Dermis lymphatic vessel endothelial cell (primary cell): Measurements from ENCODE around the gene RPS3A. TPM values are rescaled to one million over a fixed set of nuclear protein-coding genes. Genes with fewer than 3 reads are reported as not detected.

Experiments
- total RNA-seq: library from RNA; depleted of rRNA; stranded (reverse); fragments of >200 nt; gene quantifications from 2 replicates; pipeline ENCODE4 v1.2.1, GENCODE V29; 2014

Gene RPS3A
- total RNA-seq = 2,488 and 2,910 TPM in 2 replicates

GRCh38 chr4:151099229-151099975 lies at the start of gene RPS3A:
RPS3A (plus strand) TSS chr4:151099628; CDS start chr4:151099653, 25 bp downstream.

Other genes with a start within 250 kb of the RPS3A start
- gene LRBA, start 84.3 kb upstream of the RPS3A start, total RNA-seq = 38.9 and 47.1 TPM in 2 replicates
- gene PRSS48, start 177.5 kb downstream of the RPS3A start, total RNA-seq = not detected in 2 replicates
- gene SH3D19, start 226.0 kb downstream of the RPS3A start, total RNA-seq = 42.6 and 46.3 TPM in 2 replicates